Mammary microvascular endothelial cell (primary cell): ENCODE results near the gene ZNF860. TPM values are rescaled to one million over a fixed set of nuclear protein-coding genes. Genes with fewer than 3 reads are reported as not detected.

Source experiments
- total RNA-seq: library from RNA; depleted of rRNA; stranded (reverse); fragments of >200 nt; gene quantifications from 2 replicates; pipeline ENCODE4 v1.2.3, GENCODE V29; 2015

The ZNF860 gene
- total RNA-seq = 0.89 and 1.6 TPM in 2 replicates

GRCh38 chr3:31981206-31982181 is at the start of gene ZNF860, which contains the start of gene OSBPL10:
Gene ZNF860 (plus strand): TSS chr3:31981750. CDS start chr3:31989080, 7,330 bp downstream.
Gene OSBPL10 (minus strand): TSS chr3:31981262. CDS start chr3:31981179, 83 bp downstream.

Other genes with a start within 250 kb of the ZNF860 start
- gene OSBPL10, start 488 bp upstream of the ZNF860 start, total RNA-seq = 17.3 and 42.4 TPM in 2 replicates
- 14.5 and 15.6 TPM in 2 replicates for gene GPD1L, start 124.9 kb downstream of the ZNF860 start, total RNA-seq